GM12878 (cell line): ENCODE results near the gene IL16. TPM values are rescaled to one million over a fixed set of nuclear protein-coding genes. Genes with fewer than 3 reads are reported as not detected.

ENCODE experiments used
- ATAC-seq: fragments of 200-7000 bp; cut with Tn5 transposase; 3 replicates; pipeline ENCODE4 v1.9.1; 2020; ENCODE audit warnings: mild to moderate bottlenecking, moderate library complexity
- BruUV-seq: library from RNA; stranded (reverse); fragments of 400-500 nt; replicated peaks from 2 replicates; lab custom pipeline; 2021; lab: Mats Ljungman, UMichigan
- CTCF ChIA-PET: fragments of 300-600 bp; sonication (Branson Sonifier 250); formaldehyde crosslinking; extraction: SDS; loops from one replicate; lab custom pipeline; 2021; ENCODE audit warnings: inconsistent platforms; lab: Yijun Ruan, JAX
- POLR2A ChIA-PET: fragments of 350-600 bp; formaldehyde crosslinking; extraction: SDS; loops from one replicate; lab custom pipeline; 2021; ENCODE audit warnings: inconsistent platforms; lab: Charles Lee
- RAD21 ChIA-PET: fragments of 300-600 bp; sonication (Branson Sonifier 250); formaldehyde crosslinking; loops from one replicate; lab custom pipeline; 2023; ENCODE audit warnings: antibody characterized with exemption; ENCODE audit not compliant: unreplicated experiment; lab: Charles Lee
- SMC1A ChIA-PET: fragments of 300-600 bp; sonication (Branson Sonifier 250); formaldehyde crosslinking; loops from one replicate; lab custom pipeline; 2023; ENCODE audit not compliant: unreplicated experiment, uncharacterized antibody; lab: Charles Lee
- DNase-seq: peaks from one replicate; pipeline ENCODE4 v3.0.0-alpha.2; 2011; ENCODE audit warnings: low read depth, low spot score
- FAIRE-seq: peaks from 3 replicates; lab custom pipeline; 2011; peaks lifted over from hg19 to GRCh38; lab: Jason Lieb, UNC
- H2AFZ ChIP-seq: 2 replicates; pipeline ENCODE4 v1.6.0; 2011; ENCODE audit warnings: low read depth, low read length, control low read depth; ENCODE audit not compliant: control insufficient read depth
- H3K27ac ChIP-seq: 2 replicates; pipeline ENCODE4 v1.5.1; 2011; ENCODE audit warnings: control low read depth; ENCODE audit not compliant: control insufficient read depth, insufficient read depth
- H3K27me3 ChIP-seq, 2 experiments: replicated peaks in 1 of 2; 2 replicates each; pipeline versions ENCODE4 v1.6.0 to v1.6.1; 2011; ENCODE audit warnings: low read length in 1 of 2; ENCODE audit not compliant: control insufficient read depth in 2 of 2, insufficient read depth in 2 of 2
- H3K36me3 ChIP-seq, 2 experiments: 2 replicates each; pipeline ENCODE4 v1.5.1; 2011; ENCODE audit warnings: low read length in 1 of 2; ENCODE audit not compliant: control insufficient read depth in 2 of 2, insufficient read depth in 2 of 2
- H3K4me1 ChIP-seq: 2 replicates; pipeline ENCODE4 v1.6.1; 2011; ENCODE audit warnings: mild to moderate bottlenecking, low read length, moderate library complexity, mixed read lengths; ENCODE audit not compliant: control insufficient read depth, insufficient read depth
- H3K4me2 ChIP-seq: 2 replicates; pipeline ENCODE4 v1.6.0; 2011; ENCODE audit warnings: control low read depth; ENCODE audit not compliant: control insufficient read depth, insufficient read depth
- H3K4me3 ChIP-seq: fragments of 200-600 bp; sonication (generic); 2 replicates; pipeline ENCODE4 v1.5.1; 2016
- H3K79me2 ChIP-seq: 2 replicates; pipeline ENCODE4 v1.6.0; 2011; ENCODE audit warnings: low read length; ENCODE audit not compliant: control insufficient read depth, insufficient read depth
- H3K9ac ChIP-seq: 2 replicates; pipeline ENCODE4 v1.8.0; 2011; ENCODE audit warnings: low read length, control low read depth, mixed read lengths; ENCODE audit not compliant: control insufficient read depth, insufficient read depth
- H3K9me3 ChIP-seq: replicated peaks from 3 replicates; pipeline ENCODE4 v1.5.1; 2011; ENCODE audit warnings: mild to moderate bottlenecking, low read length; ENCODE audit not compliant: control insufficient read depth, insufficient read depth
- H4K20me1 ChIP-seq: 2 replicates; pipeline ENCODE4 v1.6.0; 2011; ENCODE audit not compliant: control insufficient read depth, insufficient read depth
- ATF2 ChIP-seq: IDR thresholded peaks from 2 replicates; pipeline ENCODE4 v1.6.1; 2012; ENCODE audit warnings: low read length, inconsistent platforms
- CEBPB ChIP-seq, 2 experiments: fragments of 150-350 bp in 1 of 2; IDR thresholded peaks; 2 replicates each; pipeline ENCODE4 v1.6.1; 2012 to 2014; ENCODE audit warnings: low read depth in 2 of 2, low read length in 2 of 2, borderline replicate concordance in 1 of 2, inconsistent platforms in 1 of 2
- EED ChIP-seq: sonication (generic); IDR thresholded peaks from 2 replicates; pipeline ENCODE4 v1.6.1; 2016; ENCODE audit warnings: antibody characterized with exemption, low read depth
- HCFC1 ChIP-seq: fragments of 150-350 bp; IDR thresholded peaks from 2 replicates; pipeline ENCODE4 v1.6.1; 2014; ENCODE audit warnings: low read length
- HDAC2 ChIP-seq: fragments of 200-600 bp; sonication (generic); IDR thresholded peaks from 2 replicates; pipeline ENCODE4 v1.6.1; 2017
- HDGF ChIP-seq: fragments of 450-650 bp; IDR thresholded peaks from 2 replicates; pipeline ENCODE4 v1.6.1; 2016; ENCODE audit warnings: antibody characterized with exemption
- IKZF2 ChIP-seq, 2 experiments: fragments of 450-650 bp; IDR thresholded peaks; 2 replicates each; pipeline ENCODE4 v1.6.1; 2017; ENCODE audit warnings: mild to moderate bottlenecking in 2 of 2, moderate library complexity in 2 of 2
- JUND ChIP-seq: IDR thresholded peaks from 2 replicates; pipeline ENCODE4 v1.6.1; 2012; ENCODE audit warnings: low read depth, mild to moderate bottlenecking, low read length, improper control_type of control experiment, moderate library complexity
- KDM1A ChIP-seq: fragments of 200-600 bp; sonication (generic); IDR thresholded peaks from 2 replicates; pipeline ENCODE4 v1.6.1; 2016; ENCODE audit warnings: borderline replicate concordance
- KLF5 ChIP-seq: fragments of 450-650 bp; IDR thresholded peaks from 2 replicates; pipeline ENCODE4 v1.6.1; 2014; ENCODE audit warnings: mild to moderate bottlenecking; ENCODE audit not compliant: partially characterized antibody
- NR2C1 ChIP-seq: fragments of 450-650 bp; IDR thresholded peaks from 2 replicates; pipeline ENCODE4 v1.6.1; 2017; ENCODE audit warnings: antibody characterized with exemption, mild to moderate bottlenecking, moderate library complexity
- NR2F1 ChIP-seq: fragments of 450-650 bp; conservative IDR thresholded peaks from 2 replicates; pipeline ENCODE4 v1.6.1; 2017; ENCODE audit warnings: mild to moderate bottlenecking
- SMAD5 ChIP-seq: IDR thresholded peaks from 2 replicates; pipeline ENCODE4 v1.6.1; 2016; ENCODE audit warnings: antibody characterized with exemption, low read depth
- SPI1 ChIP-seq: IDR thresholded peaks from 2 replicates; pipeline ENCODE4 v1.6.1; 2011; ENCODE audit warnings: low read depth, mild to moderate bottlenecking, low read length, moderate library complexity, borderline replicate concordance; ENCODE audit not compliant: insufficient read depth
- TCF7 ChIP-seq: IDR thresholded peaks from 2 replicates; pipeline ENCODE4 v1.6.1; 2014; ENCODE audit warnings: antibody characterized with exemption, borderline replicate concordance
- WGBS: methylation state at CpG from one replicate; pipeline ENCODE4 v1.1.6; 2016; ENCODE audit warnings: low lambda C conversion rate; ENCODE audit not compliant: insufficient replicate concordance, insufficient coverage; ENCODE audit errors: missing lambda C conversion rate; 5-methylcytosine and 5-hydroxymethylcytosine counted together
- in situ Hi-C: fragments of 300-500 bp; cut with MboI; formaldehyde crosslinking; loops from 9 replicates; pipeline ENCODE4 v1.14.3; 2018; ENCODE audit warnings: mixed read lengths
- intact Hi-C: fragments of 100-400 bp; cut with micrococcal nuclease; formaldehyde crosslinking; loops from one replicate; pipeline ENCODE4 v1.14.2; 2022; ENCODE audit not compliant: unreplicated experiment
- polyA plus RNA-seq, 11 experiments: library from polyadenylated mRNA; depleted of rRNA in 4 of 11; unstranded in 6 of 11; stranded (reverse) in 5 of 11; fragments of >200 nt; fragmentation: Nextera tagmentation in 4 of 11; fragmentation: Illumina TruSeq in 1 of 11; extraction: Ambion mirVana in 4 of 11; extraction: Trizol in 1 of 11; gene quantifications; 1 replicate in 1 of 11; 2 replicates in 10 of 11; pipeline versions ENCODE4 v1.2.1 to v1.2.3, GENCODE V29; 2011 to 2016; ENCODE audit warnings: inconsistent platforms in 2 of 11, missing spikeins in 2 of 11, low read depth in 1 of 11
- total RNA-seq, 4 experiments: library from RNA; depleted of rRNA in 3 of 4; stranded (reverse); fragments of >200 nt in 3 of 4; fragmentation: Illumina TruSeq in 1 of 4; extraction: Trizol in 1 of 4; gene quantifications; 2 replicates each; pipeline versions ENCODE4 v1.2.1 to v1.2.3, GENCODE V29; 2013 to 2021
- TF ChIP-seq, protein P1 (sequence below): IDR thresholded peaks from 2 replicates; pipeline ENCODE4 v1.6.1; 2012; ENCODE audit warnings: mild to moderate bottlenecking, low read depth, low read length
- TF ChIP-seq, protein P2 (sequence below): IDR thresholded peaks from 2 replicates; pipeline ENCODE4 v1.6.1; 2011; ENCODE audit warnings: borderline replicate concordance, low read depth, mild to moderate bottlenecking, moderate library complexity, mixed read lengths, low read length; ENCODE audit not compliant: insufficient read depth; ENCODE audit errors: extremely low read length

The IL16 gene
- total and polyA plus RNA-seq, 10 of the 15 experiments (the other 5 are each of a cell fraction or from before 2014, with no cell fraction given), result 21.7 to 206 (median 44.5) TPM

GRCh38 chr15:81274931-81275707, 78.4 kb downstream of the IL16 start:
- no peaks in the 10 kb centered on the region for H3K79me2 ChIP-seq
- peak; percentile 97 for FAIRE-seq
- intact Hi-C loops, result loop anchor here (1.0 to 10.0 kb wide), 4 partner anchors 19 to 200 kb away; no protein-coding TSS in a partner anchor
- H3K36me3 ChIP-seq, result no peaks in the 10 kb centered on the region
- H3K4me3 ChIP-seq, result no peak overlapping the region
- no peak overlapping the region for H3K4me2 ChIP-seq
- ChIA-PET SMC1A (interaction anchor here (0.5 to 4.8 kb wide), 35 partner anchors 9 to 833 kb away, joined by 3 to 122 read pairs (median 4); partner anchors contain the start of gene STARD5), POLR2A (interaction anchor here (1.5 to 1.7 kb wide), 6 partner anchors 12 to 63 kb away, joined by 3 to 10 read pairs (median 4); no protein-coding TSS in a partner anchor), RAD21 (interaction anchor here (0.5 to 7.4 kb wide), 23 partner anchors 8 to 251 kb away, joined by 3 to 137 read pairs (median 6); partner anchors contain the start of gene STARD5), CTCF (interaction anchor here (0.6 to 11.0 kb wide), 33 partner anchors 9 to 249 kb away, joined by 3 to 242 read pairs (median 6); partner anchors contain the start of gene STARD5)
- peak overlapping the region; percentile 51 for H2AFZ ChIP-seq
- no peaks in the 10 kb centered on the region for H3K27me3 ChIP-seq
- H4K20me1 ChIP-seq, result no peaks in the 10 kb centered on the region
- in situ Hi-C loops, result loop anchor here (25.0 kb wide), 2 partner anchors 1263 to 1937 kb away; partner anchors contain the start of gene HDGFL3
- 0 out of 2 replicates have a peak, but pooled peaks cover 3% of the 10 kb centered on the region for H3K4me1 ChIP-seq
- H3K27ac ChIP-seq, result no peak overlapping the region
- DNase-seq, result peak; percentile 82
- no peak overlapping the region for H3K9ac ChIP-seq
- BruUV-seq, result no TSS peak
- 12% methylated on average over 9 of the region's 11 CpGs for WGBS
- ATAC-seq, result peak; percentile 99
- H3K9me3 ChIP-seq, result peaks cover 5% of the 10 kb centered on the region
- TF ChIP-seq KDM1A (no peak), NR2C1 (no peak), IKZF2 (IDR thresholded peaks at IDR 0.05) (no peak), TCF7 (no peak), HCFC1 (0 out of 2 replicates have a peak, but pooled peaks have one; percentile 23), EED (no peak), JUND (no peak), HDGF (0 out of 2 replicates have a peak, but pooled peaks have one; percentile 62), SMAD5 (no peak), NR2F1 (no peak), CEBPB (IDR thresholded peaks at IDR 0.05; ENCODE audit: borderline replicate concordance in 1 of 2, low read depth in 2 of 2, low read length in 2 of 2) (no peak), KLF5 (no peak), ATF2 (no peak), SPI1 (no peak), HDAC2 (no peak)
- TF ChIP-seq, protein P1, sequence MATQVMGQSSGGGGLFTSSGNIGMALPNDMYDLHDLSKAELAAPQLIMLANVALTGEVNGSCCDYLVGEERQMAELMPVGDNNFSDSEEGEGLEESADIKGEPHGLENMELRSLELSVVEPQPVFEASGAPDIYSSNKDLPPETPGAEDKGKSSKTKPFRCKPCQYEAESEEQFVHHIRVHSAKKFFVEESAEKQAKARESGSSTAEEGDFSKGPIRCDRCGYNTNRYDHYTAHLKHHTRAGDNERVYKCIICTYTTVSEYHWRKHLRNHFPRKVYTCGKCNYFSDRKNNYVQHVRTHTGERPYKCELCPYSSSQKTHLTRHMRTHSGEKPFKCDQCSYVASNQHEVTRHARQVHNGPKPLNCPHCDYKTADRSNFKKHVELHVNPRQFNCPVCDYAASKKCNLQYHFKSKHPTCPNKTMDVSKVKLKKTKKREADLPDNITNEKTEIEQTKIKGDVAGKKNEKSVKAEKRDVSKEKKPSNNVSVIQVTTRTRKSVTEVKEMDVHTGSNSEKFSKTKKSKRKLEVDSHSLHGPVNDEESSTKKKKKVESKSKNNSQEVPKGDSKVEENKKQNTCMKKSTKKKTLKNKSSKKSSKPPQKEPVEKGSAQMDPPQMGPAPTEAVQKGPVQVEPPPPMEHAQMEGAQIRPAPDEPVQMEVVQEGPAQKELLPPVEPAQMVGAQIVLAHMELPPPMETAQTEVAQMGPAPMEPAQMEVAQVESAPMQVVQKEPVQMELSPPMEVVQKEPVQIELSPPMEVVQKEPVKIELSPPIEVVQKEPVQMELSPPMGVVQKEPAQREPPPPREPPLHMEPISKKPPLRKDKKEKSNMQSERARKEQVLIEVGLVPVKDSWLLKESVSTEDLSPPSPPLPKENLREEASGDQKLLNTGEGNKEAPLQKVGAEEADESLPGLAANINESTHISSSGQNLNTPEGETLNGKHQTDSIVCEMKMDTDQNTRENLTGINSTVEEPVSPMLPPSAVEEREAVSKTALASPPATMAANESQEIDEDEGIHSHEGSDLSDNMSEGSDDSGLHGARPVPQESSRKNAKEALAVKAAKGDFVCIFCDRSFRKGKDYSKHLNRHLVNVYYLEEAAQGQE, result no peak
- TF ChIP-seq, protein P2, sequence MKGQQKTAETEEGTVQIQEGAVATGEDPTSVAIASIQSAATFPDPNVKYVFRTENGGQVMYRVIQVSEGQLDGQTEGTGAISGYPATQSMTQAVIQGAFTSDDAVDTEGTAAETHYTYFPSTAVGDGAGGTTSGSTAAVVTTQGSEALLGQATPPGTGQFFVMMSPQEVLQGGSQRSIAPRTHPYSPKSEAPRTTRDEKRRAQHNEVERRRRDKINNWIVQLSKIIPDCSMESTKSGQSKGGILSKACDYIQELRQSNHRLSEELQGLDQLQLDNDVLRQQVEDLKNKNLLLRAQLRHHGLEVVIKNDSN, result no peak
